Measurements from ENCODE around the gene SMIM45.
A peak's percentile ranks its signal among the peaks of the same experiment; 100 is the strongest.

Gene SMIM45

DNA sequence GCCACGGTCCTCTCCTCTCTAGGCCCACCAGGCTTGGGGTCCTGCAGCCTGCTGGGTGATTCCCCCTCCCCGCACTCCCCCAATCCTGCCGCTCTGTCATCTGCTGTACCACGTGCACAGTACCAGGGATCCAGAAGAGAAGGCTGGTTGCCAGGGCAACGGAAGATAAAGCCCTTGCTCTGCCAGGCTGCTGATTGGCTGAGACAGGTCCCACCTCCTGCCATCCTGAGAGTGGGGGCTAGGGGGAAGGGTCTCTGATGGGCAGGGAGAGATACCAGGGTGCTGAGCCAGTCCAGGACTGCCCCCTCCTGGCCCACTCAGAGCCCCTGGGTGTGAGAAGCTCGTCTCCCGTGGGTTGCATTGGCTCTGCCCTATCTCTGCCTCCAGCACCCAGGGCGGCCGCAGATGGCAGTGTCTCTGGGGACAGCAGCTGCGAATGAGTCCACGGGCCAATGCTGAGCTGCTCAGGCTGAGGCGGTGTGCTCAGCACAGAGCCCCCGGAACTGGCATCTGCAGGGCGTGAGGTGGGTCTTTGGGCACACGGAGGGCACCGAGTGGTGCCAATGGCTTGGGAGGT lies at the start of gene SMIM45:
Gene SMIM45 (plus strand): TSS at position 253 of the 577 bp plus-strand sequence.
- no peak for DNase-seq

- no peak for DNase-seq
These were observed 49.0 kb upstream of the SMIM45 start for GRCh38 chr22:41902932-41903421.

DNA sequence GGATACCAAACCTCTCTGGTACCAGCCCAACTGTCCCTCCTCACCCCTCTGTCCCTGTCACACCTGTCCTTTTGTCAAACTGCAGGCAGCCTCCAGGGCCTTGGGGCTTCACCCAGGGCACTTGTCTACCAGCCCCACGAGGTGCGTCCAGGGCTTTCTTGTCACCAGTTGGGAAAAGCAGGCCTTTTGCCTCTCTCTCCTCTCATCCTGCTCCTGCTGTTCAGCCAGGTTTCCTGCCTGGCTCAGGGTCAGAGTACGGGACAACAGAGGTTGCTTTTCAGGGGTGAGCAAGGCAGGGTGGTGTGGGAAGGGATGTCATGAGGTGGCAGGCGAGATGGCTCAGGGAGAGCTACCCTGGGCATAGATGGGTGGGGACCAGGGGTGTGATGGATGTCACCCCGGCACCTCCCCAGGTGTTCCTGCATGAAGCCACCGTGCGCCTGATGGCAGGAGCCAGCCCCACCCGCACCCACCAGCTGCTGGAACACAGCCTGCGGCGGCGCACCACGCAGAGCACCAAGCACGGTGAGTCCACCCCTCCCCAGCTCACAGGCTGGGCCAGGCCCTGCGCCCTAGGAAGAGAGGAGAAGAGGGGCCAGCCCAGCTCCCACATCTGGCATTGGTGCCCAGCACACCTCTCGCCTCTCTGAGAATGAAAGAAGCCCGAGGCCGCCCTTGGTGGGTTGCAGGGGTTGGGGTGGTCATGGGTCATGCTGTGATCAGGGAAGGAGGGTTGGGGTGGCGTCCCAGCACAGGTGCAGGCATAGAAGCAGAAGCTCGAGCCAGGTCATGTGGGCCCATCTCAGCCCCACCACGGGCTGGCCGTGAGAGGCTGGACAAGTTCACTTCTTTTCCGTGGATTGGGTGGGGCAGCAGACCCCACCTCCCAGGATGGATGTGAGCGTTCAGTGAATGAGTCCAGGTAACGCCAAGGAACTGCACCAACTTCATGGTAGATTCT lies 47.2 kb upstream of the SMIM45 start:
- DNase-seq = no peak

- DNase-seq = no peak
These were observed 46.3 kb upstream of the SMIM45 start for GRCh38 chr22:41905411-41906202.

DNA sequence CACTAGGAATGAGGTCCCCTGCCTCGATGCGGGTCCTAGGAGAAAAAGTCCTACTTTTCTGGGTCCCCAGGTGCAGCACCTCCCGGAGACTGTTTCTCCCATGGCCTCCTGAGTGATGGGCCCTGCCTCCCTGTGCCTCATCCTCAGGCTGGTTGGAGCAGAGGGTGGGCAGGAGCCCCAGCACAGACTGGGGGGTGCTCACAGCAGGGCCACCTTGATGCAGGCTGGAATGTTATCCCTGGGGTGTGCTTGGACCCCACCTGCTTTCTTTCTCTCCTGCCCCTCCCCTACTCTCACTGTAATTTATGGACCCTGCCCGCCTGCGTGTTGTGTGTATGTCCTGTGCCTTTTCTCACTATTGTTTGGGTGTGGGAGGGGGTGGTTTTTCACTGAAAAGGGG lies 45.1 kb upstream of the SMIM45 start:
- no peak for DNase-seq

GRCh38 chr22:41907436-41908401 lies 44.2 kb upstream of the SMIM45 start:
- DNase-seq = no peak

- no peak for DNase-seq
These were observed 43.3 kb upstream of the SMIM45 start for GRCh38 chr22:41908411-41909309.

DNA sequence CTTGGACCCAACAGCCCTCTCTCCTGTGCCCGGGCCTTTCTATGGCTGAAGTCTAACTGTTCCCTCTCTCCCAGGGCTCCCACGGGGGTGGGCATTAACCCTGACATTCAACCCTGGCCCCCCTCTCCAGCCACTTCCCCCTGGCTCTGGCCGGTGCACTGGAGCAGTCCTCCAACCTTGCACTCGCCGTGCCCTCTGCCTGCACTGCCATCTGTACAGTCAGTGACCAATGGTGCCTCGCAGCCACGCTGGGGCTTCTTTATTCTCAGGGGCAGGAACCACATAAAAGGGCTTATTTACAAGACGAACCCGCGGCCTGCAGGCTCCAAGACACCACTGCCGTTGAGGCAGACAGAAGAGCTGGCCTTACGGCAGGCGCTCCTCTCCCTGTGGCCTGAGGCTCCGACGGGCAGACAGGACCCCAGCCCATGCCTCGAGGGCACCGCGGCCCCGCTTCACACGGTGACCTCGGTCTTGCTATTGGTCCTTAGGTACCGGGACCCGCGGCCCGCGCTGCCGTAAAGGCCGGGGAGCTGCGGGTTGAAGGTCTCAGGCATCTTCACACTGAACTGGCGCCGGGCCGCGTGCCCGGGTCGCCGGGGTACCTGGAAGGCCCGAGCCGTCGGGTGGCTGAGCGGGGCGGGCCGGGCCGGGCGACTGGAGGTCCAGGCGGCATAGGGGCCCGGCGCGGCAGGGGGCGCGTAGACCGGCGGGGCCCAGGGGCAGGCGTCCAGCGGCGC lies 42.5 kb upstream of the SMIM45 start:
- DNase-seq = no peak

- no peak for DNase-seq
These were observed 41.6 kb upstream of the SMIM45 start for GRCh38 chr22:41910050-41911000.

- DNase-seq = no peak
These were observed 40.8 kb upstream of the SMIM45 start for GRCh38 chr22:41911001-41911611.

GRCh38 chr22:41912338-41913039 lies 39.5 kb upstream of the SMIM45 start:
- DNase-seq = no peak

DNA sequence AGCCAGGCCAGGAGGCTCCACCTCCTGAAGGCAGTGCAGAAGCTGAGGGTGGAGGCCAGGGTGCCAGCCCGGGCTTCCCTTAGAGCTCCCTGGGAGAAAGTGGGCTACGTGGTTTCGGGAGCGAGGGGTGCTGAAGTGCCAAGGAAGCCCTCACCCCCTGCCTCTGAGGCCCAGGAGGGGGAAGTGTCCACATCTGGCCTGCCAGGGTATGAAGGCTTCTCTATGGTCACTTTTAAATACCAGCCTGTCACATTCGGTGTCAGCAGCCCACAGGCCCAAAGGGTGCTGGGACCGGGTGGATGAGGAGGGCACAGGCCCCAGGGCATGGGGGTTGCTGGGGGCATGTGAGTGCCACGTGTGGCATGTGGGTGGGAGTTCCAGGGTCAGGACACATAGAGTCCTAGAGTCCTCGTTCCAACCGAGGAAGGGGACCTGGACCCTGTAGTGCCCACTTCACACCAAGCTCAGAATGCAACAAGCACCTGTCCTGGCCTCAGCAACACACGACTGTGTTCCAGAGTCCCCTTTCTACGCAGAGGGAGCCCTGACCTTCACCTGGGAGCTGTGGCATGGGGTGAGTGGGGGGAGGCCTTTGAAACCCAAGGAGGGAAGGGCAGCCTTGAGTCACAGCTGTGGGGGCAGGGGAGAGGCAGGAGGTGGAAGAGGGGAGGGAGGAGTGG lies 38.8 kb upstream of the SMIM45 start:
- DNase-seq = no peak

GRCh38 chr22:41913842-41914534 lies 38.0 kb upstream of the SMIM45 start:
- no peak for DNase-seq

- DNase-seq = no peak
These were observed 37.3 kb upstream of the SMIM45 start for GRCh38 chr22:41914611-41915034.

DNA sequence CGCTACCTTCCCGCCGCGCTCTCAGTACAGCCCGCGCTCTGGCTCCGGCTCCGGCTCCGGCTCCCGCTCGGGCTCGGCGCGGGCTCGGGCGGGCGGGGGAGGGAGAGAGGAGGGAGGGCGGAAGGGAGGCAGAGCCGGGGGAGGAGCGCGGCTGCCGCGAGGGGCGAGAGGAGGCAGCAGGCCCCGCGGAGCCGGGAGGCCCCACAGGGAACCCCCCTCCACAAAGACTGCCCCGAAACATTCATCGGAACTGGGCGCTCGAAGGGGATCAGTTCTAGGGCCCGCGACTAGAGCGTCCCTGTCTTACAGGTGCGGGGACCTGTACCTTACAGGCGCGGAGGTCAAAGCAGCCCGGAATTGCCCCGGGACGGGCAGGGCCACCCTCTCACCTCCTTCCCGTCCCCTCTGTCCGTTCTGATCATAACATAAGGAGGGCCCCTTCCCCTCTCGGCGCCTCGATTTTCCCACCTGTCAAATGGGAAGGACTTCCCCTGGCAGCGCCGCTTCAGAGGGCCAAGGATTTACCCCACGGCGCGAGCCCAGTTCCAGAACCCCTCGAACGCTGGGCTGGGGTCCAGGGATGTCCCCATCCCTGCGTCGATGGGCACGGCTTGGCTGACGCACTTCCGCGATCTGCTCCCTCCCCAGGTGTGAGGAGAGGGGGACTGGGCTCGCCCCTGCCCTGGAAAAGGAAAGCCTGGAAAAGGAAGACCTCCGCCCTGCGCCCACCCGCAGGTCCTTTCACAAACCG lies 36.7 kb upstream of the SMIM45 start, which contains the start of gene SHISA8:
Gene SHISA8 (minus strand): TSS at position 40 of the 751 bp plus-strand sequence. CDS start 407 bp downstream, outside the sequence.
- peak; percentile 44 for DNase-seq
